Rectal smooth muscle tissue (tissue), 1 donor: ENCODE data around the gene DLG1.
"Not testable (repeated sequence)": the region's sequence is repeated elsewhere in the genome, so short reads cannot be mapped to it uniquely, and the experiment has no call there.

Experiments
- H3K27ac ChIP-seq: one replicate; pipeline ENCODE4 v1.7.0; 2013; ENCODE audit warnings: low read depth, low read length, inconsistent platforms
- H3K27me3 ChIP-seq: one replicate; pipeline ENCODE4 v1.7.0; 2013; ENCODE audit warnings: low read length; ENCODE audit not compliant: control insufficient read depth, insufficient read depth
- H3K36me3 ChIP-seq: one replicate; pipeline ENCODE4 v1.7.0; 2013; ENCODE audit warnings: low read length; ENCODE audit not compliant: control insufficient read depth, insufficient read depth
- H3K4me1 ChIP-seq: one replicate; pipeline ENCODE4 v1.7.0; 2013; ENCODE audit warnings: low read length; ENCODE audit not compliant: control insufficient read depth, insufficient read depth
- H3K4me3 ChIP-seq: one replicate; pipeline ENCODE4 v1.7.0; 2013; ENCODE audit warnings: low read length
- H3K9ac ChIP-seq: one replicate; pipeline ENCODE4 v1.7.0; 2013; ENCODE audit warnings: low read length

Gene DLG1

DNA sequence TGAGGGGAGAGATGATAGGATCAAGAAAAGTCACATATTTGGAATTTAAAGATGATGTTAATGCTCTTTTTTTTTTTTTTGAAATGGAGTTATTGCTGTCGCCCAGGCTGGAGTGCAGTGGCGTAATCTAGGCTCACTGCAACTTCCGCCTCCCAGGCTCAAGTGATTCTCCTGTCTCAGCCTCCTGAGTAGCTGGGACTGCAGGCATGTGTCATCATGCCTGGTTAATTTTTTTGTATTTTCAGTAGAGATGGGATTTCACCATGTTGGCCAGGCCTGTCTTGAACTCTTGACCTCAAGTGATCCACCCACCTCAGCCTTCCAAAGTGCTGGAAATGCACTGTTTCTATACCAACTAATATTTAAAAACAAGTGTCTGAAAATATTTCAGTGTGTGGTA is 104.7 kb downstream of the DLG1 start:
- H3K27ac ChIP-seq, H3K27me3 ChIP-seq, H3K4me3 ChIP-seq, H3K9ac ChIP-seq, H3K4me1 ChIP-seq, H3K36me3 ChIP-seq: not testable (repeated sequence)

DNA sequence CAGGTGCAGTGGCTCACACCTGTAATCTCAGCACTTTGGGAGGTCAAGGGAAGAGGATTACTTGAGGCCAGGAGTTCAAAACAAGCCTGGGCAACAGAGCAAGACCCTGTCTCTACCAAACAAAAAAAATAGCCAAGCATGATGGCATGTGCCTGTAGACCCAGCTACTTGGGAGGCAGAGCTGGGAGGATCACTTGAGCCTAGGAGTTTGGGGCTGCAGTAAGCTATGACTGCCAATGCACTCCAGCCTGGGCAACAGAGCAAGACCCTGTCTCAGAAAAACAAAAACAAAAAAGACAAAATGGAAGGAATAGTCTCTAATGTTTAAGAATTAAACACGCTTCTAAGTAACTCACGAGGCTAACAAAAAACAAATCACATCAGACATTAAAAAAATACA is 106.5 kb downstream of the DLG1 start:
- no peaks in the 10 kb centered on the region for H3K36me3 ChIP-seq
- H3K4me3 ChIP-seq: no peak overlapping the region
- H3K9ac ChIP-seq: no peak overlapping the region
- H3K27ac ChIP-seq: no peak overlapping the region
- H3K27me3 ChIP-seq: no peaks in the 10 kb centered on the region
- no peaks in the 10 kb centered on the region for H3K4me1 ChIP-seq

DNA sequence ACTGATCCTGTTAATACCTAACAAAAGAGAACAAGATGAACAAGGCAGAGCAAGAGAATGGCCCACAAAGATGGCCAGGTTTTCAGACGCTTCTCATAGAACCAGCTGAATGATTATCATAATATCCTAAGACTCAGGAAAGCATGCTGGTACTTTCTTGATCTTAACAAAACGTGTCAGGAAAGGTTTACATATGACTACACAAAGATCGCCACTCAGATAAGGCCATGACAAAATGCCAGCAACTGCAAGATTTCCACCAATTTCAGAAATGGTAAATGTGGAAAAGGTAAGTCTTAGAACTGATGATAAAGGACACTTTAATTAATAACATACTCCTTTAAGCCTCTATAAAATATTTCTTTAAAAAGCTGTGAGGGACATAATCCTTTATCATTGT is 108.8 kb downstream of the DLG1 start:
- no peak overlapping the region for H3K27ac ChIP-seq
- no peaks in the 10 kb centered on the region for H3K36me3 ChIP-seq
- H3K9ac ChIP-seq: no peak overlapping the region
- no peaks in the 10 kb centered on the region for H3K27me3 ChIP-seq
- H3K4me3 ChIP-seq: no peak overlapping the region
- H3K4me1 ChIP-seq: no peaks in the 10 kb centered on the region

DNA sequence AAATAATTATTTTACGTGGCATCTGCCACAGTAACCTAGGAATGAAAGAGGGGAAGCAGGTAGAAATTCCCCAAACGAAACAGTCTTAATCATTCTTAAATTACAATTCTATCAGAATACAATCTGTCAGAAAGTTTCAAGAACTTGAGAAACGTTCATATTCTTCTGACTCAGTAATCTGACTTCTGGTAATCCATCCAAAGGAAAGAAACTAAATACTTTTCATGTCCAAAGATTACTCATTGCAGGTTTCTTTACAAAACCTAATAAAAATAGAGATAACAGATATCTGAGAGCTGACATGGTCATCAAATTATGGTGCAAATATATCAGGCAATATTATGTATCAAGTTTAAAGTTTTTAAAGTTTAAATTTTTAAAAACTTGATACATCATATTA is 109.4 kb downstream of the DLG1 start:
- H3K27ac ChIP-seq: no peak overlapping the region
- H3K4me3 ChIP-seq: no peak overlapping the region
- no peak overlapping the region for H3K9ac ChIP-seq
- H3K27me3 ChIP-seq: no peaks in the 10 kb centered on the region
- H3K4me1 ChIP-seq: no peaks in the 10 kb centered on the region
- H3K36me3 ChIP-seq: no peaks in the 10 kb centered on the region

DNA sequence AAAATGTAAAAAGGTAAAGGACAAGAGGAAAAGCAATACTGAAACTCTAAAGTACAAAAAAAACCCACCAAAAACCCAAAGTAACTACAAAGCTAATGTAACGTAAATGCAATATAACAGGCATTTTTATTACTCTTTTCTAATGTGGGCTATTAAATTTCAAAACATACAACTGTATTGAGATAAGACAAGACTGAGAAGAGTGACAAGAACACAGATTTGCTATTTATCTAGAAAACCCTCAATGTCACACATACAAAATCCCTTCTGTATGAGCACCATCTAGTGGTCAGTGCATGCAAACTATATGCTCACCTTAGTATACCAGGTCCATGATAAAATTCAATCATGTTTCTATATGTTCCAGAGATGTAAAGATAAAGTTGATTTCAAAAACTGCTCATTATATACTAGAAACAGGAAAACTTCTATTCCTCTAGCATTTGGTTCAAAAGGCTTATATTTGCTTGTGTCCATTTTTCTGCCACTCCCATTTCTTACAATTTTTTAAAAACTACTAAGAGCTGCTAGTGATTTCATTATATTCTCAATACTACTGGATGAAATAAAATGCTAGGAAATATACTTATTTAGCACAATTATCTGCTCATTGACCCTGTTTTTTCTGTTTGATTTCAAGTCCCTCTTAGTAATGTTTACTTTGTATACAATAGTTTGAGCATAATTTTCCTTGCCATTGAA is 111.4 kb downstream of the DLG1 start:
- no peak overlapping the region for H3K4me3 ChIP-seq
- no peaks in the 10 kb centered on the region for H3K36me3 ChIP-seq
- no peaks in the 10 kb centered on the region for H3K27me3 ChIP-seq
- no peaks in the 10 kb centered on the region for H3K4me1 ChIP-seq
- H3K27ac ChIP-seq: no peak overlapping the region
- no peak overlapping the region for H3K9ac ChIP-seq

DNA sequence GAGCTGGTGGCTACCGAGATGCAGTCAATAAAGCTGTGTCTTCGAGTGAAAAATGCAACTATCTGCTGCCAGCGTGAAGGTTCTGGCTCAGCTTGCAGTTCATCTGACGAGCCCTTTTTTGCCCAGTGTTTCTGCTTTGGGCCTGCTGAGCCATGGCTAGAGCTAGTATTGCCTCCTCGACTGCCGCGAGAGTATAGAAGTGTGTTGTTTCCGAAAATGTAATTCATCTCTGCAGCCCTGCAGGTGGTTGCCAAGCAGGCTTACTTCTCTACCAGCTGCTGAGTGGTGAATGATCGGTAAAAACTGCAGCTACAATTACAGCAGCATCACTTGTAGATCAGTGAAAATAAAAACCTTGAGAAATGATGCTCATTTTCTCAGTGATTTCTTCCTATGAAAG is 114.8 kb downstream of the DLG1 start:
- Histone ChIP-seq H3K27ac (no peak overlapping the region), H3K36me3 (no peaks in the 10 kb centered on the region), H3K4me3 (no peak overlapping the region), H3K4me1 (no peaks in the 10 kb centered on the region), H3K27me3 (no peaks in the 10 kb centered on the region), H3K9ac (no peak overlapping the region)

DNA sequence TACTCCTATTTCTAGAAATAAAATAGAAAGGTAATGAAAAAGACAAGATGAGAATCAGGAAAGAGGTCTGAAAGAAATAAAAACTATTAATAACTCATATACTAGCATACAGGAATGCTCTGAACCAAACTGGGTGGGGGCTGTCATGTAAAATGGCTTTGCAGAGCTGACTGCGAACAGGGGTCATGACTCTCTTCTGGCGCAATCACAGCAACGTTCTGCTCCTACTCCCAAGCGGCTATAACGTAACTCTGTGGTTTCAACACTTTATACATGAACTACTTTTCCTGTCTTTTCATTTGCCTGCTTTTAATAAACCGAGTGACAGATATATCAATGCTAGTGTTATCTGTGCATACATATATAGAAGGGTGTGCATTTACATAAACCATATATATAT is 116.7 kb downstream of the DLG1 start:
- Histone ChIP-seq H3K4me1 (no peaks in the 10 kb centered on the region), H3K9ac (no peak overlapping the region), H3K4me3 (no peak overlapping the region), H3K27me3 (no peaks in the 10 kb centered on the region), H3K36me3 (no peaks in the 10 kb centered on the region), H3K27ac (no peak overlapping the region)

DNA sequence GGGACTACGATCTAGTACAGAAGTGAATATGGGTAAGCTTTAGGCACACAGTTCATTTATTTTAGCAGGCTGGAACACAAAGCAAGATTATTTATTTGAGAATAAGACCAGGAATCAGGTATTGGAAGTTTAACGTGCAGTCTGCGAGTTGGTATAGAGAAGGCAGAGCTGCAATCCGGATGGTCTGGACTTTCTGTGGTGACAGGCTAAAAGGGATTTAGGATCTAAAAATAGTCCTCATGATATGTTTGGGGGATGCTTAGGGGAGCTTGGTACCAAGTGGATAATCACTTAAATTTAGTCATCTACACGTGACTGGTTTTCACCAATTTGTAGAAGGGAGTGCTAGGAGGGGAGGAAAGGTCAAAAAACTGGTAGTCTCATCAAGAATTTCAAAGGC is 119.4 kb downstream of the DLG1 start:
- no peak overlapping the region for H3K27ac ChIP-seq
- no peaks in the 10 kb centered on the region for H3K36me3 ChIP-seq
- H3K4me1 ChIP-seq: no peaks in the 10 kb centered on the region
- no peaks in the 10 kb centered on the region for H3K27me3 ChIP-seq
- no peak overlapping the region for H3K4me3 ChIP-seq
- H3K9ac ChIP-seq: no peak overlapping the region

DNA sequence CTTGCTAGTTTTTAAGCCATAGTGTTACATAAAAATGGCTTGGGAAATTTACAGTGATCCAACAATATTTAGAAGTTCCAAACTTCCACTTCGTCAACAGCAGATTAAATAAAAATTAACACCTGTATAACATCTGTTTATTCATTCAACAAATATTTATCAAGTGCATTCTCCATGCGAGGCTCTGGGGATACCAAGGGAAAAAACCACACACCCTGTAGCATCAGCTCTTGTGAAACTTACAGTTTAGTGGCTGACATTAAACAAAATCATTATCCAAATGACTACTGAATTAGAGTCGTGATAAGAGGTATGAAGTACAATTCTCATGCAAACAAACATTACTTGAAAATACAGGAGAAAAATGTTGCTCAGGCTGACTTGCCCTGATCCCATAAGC is 122.9 kb downstream of the DLG1 start:
- no peaks in the 10 kb centered on the region for H3K27me3 ChIP-seq
- H3K36me3 ChIP-seq: no peaks in the 10 kb centered on the region
- no peaks in the 10 kb centered on the region for H3K4me1 ChIP-seq
- H3K4me3 ChIP-seq: no peak overlapping the region
- H3K9ac ChIP-seq: no peak overlapping the region
- H3K27ac ChIP-seq: no peak overlapping the region

DNA sequence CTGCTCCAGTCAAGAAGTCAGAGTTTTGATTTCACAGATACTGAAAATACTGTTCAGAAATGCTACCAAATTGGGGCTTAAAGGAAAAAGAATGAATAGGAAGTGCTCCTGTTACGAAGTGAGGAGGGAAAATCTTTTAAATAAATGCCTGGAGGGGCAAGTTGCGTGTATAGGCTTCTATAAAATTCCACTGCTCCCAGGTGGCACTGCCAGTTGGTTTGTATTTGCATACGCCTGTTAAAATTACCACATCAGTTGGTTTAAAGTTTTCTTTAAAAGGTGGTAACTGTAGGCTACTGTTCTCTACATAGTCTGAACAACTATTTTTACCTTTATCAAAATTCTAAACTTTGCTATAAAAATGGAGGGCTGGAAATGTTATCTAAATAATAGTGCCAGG is 123.5 kb downstream of the DLG1 start:
- Histone ChIP-seq H3K36me3 (no peaks in the 10 kb centered on the region), H3K4me1 (no peaks in the 10 kb centered on the region), H3K4me3 (no peak overlapping the region), H3K9ac (no peak overlapping the region), H3K27ac (no peak overlapping the region), H3K27me3 (no peaks in the 10 kb centered on the region)

DNA sequence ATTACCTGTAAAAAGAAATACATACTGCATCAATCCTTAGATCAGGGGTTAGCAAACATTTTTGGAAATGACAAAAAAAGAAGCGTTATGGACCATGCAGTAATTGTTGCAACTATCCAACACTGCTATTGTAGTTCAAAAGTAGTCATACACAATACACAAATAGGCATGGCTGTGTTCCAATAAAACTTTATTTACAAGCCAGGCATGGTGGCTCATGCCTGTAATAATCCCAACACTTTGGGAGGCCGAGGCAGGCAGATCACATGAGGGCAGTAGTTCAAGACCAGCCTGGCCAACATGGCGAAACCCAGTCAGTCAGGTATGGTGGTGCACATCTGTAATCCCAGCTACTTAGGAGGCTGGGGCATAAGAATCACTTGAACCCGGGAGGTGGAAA is 124.8 kb downstream of the DLG1 start:
- Histone ChIP-seq H3K27me3 (no peaks in the 10 kb centered on the region), H3K4me3 (no peak overlapping the region), H3K9ac (no peak overlapping the region), H3K36me3 (no peaks in the 10 kb centered on the region), H3K4me1 (no peaks in the 10 kb centered on the region), H3K27ac (no peak overlapping the region)

DNA sequence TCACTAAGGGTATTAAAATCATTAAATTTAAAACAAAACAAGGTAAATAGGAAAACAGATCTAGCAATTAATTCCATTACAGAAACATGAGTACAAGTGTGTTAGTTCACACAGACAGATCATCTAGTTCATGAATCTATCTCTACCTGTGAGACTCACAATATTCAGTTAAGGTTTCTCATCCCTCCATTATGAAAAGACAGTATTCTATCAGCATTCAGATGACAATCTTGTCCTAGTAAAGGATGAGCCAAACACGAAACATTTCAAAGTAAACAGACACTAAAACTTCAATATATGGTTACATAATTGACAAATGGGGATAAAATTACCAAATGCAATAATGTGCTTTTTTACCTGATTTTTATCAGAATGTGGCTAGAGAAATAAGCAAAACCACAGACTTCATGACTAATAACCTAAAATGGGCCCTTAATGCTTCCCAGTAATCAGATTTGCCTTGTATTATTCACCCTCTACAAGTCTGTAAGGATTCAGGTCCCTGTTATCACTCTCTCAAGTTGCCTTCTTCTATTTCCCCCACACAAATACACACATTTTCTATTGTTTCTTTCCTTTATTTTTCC is 126.8 kb downstream of the DLG1 start:
- H3K27me3 ChIP-seq: no peaks in the 10 kb centered on the region
- no peak overlapping the region for H3K27ac ChIP-seq
- no peak overlapping the region for H3K9ac ChIP-seq
- H3K36me3 ChIP-seq: no peaks in the 10 kb centered on the region
- no peaks in the 10 kb centered on the region for H3K4me1 ChIP-seq
- H3K4me3 ChIP-seq: no peak overlapping the region

DNA sequence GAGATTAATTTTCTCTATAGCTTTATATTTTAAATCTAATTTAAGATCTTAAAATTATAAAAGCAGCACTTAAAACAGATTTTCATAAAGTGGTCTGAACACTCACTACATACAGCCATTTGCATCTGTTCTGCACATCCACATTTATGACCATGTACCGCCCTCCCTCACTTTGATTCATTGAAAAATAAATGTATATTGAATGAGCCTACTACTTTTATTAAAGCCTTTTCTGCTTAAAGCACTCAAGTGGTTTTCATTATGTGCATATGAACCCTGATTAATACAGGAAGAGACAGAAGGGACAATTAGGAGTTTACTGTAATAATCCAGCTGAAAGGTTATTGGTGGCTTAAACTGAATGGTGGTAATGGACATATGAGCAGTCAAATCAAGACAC is 129.4 kb downstream of the DLG1 start:
- no peaks in the 10 kb centered on the region for H3K4me1 ChIP-seq
- no peak overlapping the region for H3K9ac ChIP-seq
- H3K27ac ChIP-seq: no peak overlapping the region
- no peaks in the 10 kb centered on the region for H3K27me3 ChIP-seq
- H3K4me3 ChIP-seq: no peak overlapping the region
- no peaks in the 10 kb centered on the region for H3K36me3 ChIP-seq
